Right atrium auricular region (tissue), 2 donors: ENCODE measurements around the gene TWIST1. TPM values are rescaled to one million over a fixed set of nuclear protein-coding genes. Genes with fewer than 3 reads are reported as not detected.

Source experiments
- DNase-seq: peaks from one replicate; pipeline ENCODE4 v3.0.0-alpha.2; 2019; ENCODE audit warnings: low spot score
- H3K27ac ChIP-seq, 2 donors: fragments of 200-600 bp; sonication (generic); 1 replicate in 1 of 2; 2 replicates in 1 of 2; pipeline ENCODE4 v1.5.1; 2016 to 2019
- H3K27me3 ChIP-seq, 2 donors: fragments of 200-600 bp; sonication (generic); one replicate each; pipeline versions ENCODE4 v1.5.1 to v1.6.0; 2017 to 2019
- H3K36me3 ChIP-seq: fragments of 200-600 bp; sonication (generic); one replicate; pipeline ENCODE4 v1.5.1; 2016
- H3K4me1 ChIP-seq, 2 donors: fragments of 200-600 bp; sonication (generic); one replicate each; pipeline versions ENCODE4 v1.5.1 to v1.6.0; 2017 to 2019
- H3K4me3 ChIP-seq, 2 donors: fragments of 200-600 bp; sonication (generic); 1 replicate in 1 of 2; 2 replicates in 1 of 2; pipeline ENCODE4 v1.5.1; 2017 to 2019; ENCODE audit warnings: mild to moderate bottlenecking in 1 of 2, moderate library complexity in 1 of 2
- H3K9me3 ChIP-seq, 2 donors: fragments of 200-600 bp; sonication (generic); one replicate each; pipeline ENCODE4 v1.5.1; 2019
- CTCF ChIP-seq, 2 donors: fragments of 200-600 bp; sonication (generic); IDR thresholded peaks; one replicate each; pipeline ENCODE4 v1.5.1; 2019; ENCODE audit warnings: antibody characterized with exemption in 2 of 2
- total RNA-seq, 2 donors: library from RNA; depleted of rRNA; stranded (reverse); fragments of >200 nt; gene quantifications; one replicate each; pipeline ENCODE4 v1.1.0, GENCODE V29; 2016

TWIST1 gene
- total RNA-seq, 2 donors from 2014 or later: 1.9 to 6.2 TPM

GRCh38 chr7:19097165-19098055 lies 20.0 kb downstream of the TWIST1 start:
- no peak overlapping the region for H3K4me3 ChIP-seq
- H3K9me3 ChIP-seq: no peaks in the 10 kb centered on the region
- no peak overlapping the region for H3K27ac ChIP-seq

GRCh38 chr7:19095353-19095860 lies 22.0 kb downstream of the TWIST1 start:
- no peak for TF ChIP-seq CTCF (IDR thresholded peaks at IDR 0.05)
- H3K4me3 ChIP-seq: no peak overlapping the region
- H3K4me1 ChIP-seq: no peaks in the 10 kb centered on the region

More at GRCh38 chr7:19097165-19098055, 20.0 kb downstream of the TWIST1 start:
- Histone ChIP-seq H3K36me3 (no peaks in the 10 kb centered on the region), H3K4me1 (no peaks in the 10 kb centered on the region), H3K27me3 (no peaks in the 10 kb centered on the region)
- no peak for DNase-seq
- no peak for TF ChIP-seq CTCF (IDR thresholded peaks at IDR 0.05)

GRCh38 chr7:19094598-19095352 lies 22.7 kb downstream of the TWIST1 start:
- H3K4me1 ChIP-seq: no peaks in the 10 kb centered on the region
- H3K27ac ChIP-seq: no peak overlapping the region
- no peaks in the 10 kb centered on the region for H3K9me3 ChIP-seq
- no peak for DNase-seq
- H3K4me3 ChIP-seq: no peak overlapping the region
- H3K36me3 ChIP-seq: no peaks in the 10 kb centered on the region
- TF ChIP-seq CTCF (IDR thresholded peaks at IDR 0.05): no peak
- no peaks in the 10 kb centered on the region for H3K27me3 ChIP-seq

More at GRCh38 chr7:19095353-19095860, 22.0 kb downstream of the TWIST1 start:
- no peak overlapping the region for H3K27ac ChIP-seq
- H3K36me3 ChIP-seq: no peaks in the 10 kb centered on the region
- DNase-seq: no peak
- no peaks in the 10 kb centered on the region for H3K27me3 ChIP-seq
- H3K9me3 ChIP-seq: no peaks in the 10 kb centered on the region

- Histone ChIP-seq H3K9me3 (no peaks in the 10 kb centered on the region), H3K36me3 (no peaks in the 10 kb centered on the region), H3K27ac (no peak overlapping the region), H3K4me3 (no peak overlapping the region), H3K27me3 (no peaks in the 10 kb centered on the region), H3K4me1 (no peaks in the 10 kb centered on the region)
- no peak for TF ChIP-seq CTCF (IDR thresholded peaks at IDR 0.05)
- DNase-seq: no peak
Measured at GRCh38 chr7:19094138-19094537, 23.3 kb downstream of the TWIST1 start.

- no peak for DNase-seq
- H3K4me1 ChIP-seq: no peaks in the 10 kb centered on the region
- TF ChIP-seq CTCF (IDR thresholded peaks at IDR 0.05): no peak
- H3K36me3 ChIP-seq: no peaks in the 10 kb centered on the region
- H3K27ac ChIP-seq: no peak overlapping the region
- H3K9me3 ChIP-seq: no peaks in the 10 kb centered on the region
- no peaks in the 10 kb centered on the region for H3K27me3 ChIP-seq
- no peak overlapping the region for H3K4me3 ChIP-seq
Measured at GRCh38 chr7:19091550-19092200, 25.8 kb downstream of the TWIST1 start.
